Limb (tissue), 2 donors: Measurements from ENCODE around the gene PDGFRA.

Experiments
- DNase-seq, 2 donors: peaks; one replicate each; pipeline ENCODE4 v3.0.0-alpha.2; 2016; ENCODE audit errors: extremely low spot score in 2 of 2

PDGFRA gene

GRCh38 chr4:54228961-54229501 is at the start of gene PDGFRA:
Gene PDGFRA (plus strand): TSS chr4:54229293. CDS start chr4:54258769, 29,476 bp downstream.
- peak; percentile 85 to 90 for DNase-seq

DNA sequence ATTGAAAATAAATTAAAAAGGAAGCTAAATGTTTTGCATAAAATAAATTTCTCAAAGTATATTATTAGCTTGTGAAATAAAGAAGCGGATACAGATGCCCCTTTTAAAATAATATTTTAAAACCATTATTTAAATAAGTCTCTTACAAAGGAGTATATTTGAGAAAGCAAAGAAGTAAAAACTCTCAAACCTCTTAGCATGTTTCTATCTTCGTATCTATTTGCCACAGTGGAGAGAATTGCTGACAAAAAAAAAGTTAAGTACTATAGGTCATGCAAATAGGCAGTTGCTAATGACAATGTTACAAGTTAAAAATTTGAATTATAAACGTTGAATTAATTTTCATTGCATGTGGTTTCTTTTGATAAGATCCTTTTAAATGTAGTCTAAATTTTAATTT is 44.5 kb upstream of the PDGFRA start:
- no peak for DNase-seq

GRCh38 chr4:54185044-54185780 is 43.9 kb upstream of the PDGFRA start:
- no peak for DNase-seq

- DNase-seq = no peak
Measured at GRCh38 chr4:54185866-54186265, 43.2 kb upstream of the PDGFRA start.

GRCh38 chr4:54186371-54186770 is 42.7 kb upstream of the PDGFRA start:
- no peak for DNase-seq

DNA sequence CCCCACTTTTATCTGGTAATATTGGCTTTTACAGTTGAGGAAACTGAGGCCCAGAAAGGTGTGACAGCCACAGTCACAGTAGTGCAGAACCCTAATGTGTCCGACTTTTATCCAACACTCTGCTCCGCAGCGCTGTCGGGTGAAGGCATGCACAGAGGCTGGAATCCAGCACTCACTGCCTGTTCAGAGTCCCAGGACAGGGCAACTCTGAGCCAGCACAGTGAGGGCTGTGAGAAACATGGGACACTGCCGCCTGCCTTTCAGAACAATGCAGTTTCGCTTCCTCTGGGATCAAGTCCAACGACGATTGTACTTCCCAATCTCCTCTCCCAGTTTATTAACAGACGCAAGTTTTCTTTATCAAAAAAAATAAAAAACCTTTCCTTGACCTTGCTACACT is 41.9 kb upstream of the PDGFRA start:
- no peak for DNase-seq

- DNase-seq = peak in 1 of 2 donors; percentile 8
Measured at GRCh38 chr4:54189140-54189539, 40.0 kb upstream of the PDGFRA start.

GRCh38 chr4:54192811-54193210 is 36.3 kb upstream of the PDGFRA start:
- DNase-seq = no peak

DNA sequence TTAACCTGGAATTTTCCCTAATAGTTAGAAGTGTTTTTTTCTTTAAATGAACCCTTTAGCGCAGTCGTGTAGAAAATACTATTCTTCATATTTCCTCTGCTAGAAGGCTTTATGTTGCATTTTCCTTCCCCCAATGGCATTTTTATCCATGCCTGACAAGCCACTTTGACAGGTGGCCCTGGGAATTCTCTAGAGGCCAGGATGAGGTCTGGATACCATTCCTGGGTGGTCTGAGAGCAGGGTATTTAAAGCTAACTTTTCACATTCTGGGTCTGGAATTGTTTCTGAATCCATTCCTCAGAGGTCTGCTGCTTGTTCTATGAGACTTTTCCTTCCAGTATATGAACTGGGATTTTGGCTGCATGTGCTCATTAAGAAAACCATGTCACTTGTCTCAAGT is 31.2 kb upstream of the PDGFRA start:
- peak in 1 of 2 donors; percentile 3 for DNase-seq

GRCh38 chr4:54199919-54200318 is 29.2 kb upstream of the PDGFRA start:
- no peak for DNase-seq

DNA sequence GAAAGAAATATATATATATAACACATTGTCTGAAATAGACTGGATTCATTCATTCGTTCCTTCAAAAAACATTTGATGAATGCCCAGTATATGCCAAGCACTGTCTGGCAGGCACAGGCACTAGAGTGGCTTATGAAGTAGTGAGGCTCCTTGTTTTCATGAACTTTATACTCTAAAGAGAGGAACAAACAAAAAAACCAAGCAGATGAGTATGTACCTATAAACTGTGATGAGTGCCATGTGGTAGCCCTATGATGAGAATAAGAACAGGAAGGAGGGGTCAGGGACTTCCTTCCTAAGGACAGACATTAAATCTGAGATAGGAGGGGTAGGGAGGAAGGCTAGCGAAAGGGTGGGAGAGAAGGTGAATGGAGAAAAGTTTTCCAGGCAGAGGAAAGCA is 19.5 kb upstream of the PDGFRA start:
- no peak for DNase-seq

DNA sequence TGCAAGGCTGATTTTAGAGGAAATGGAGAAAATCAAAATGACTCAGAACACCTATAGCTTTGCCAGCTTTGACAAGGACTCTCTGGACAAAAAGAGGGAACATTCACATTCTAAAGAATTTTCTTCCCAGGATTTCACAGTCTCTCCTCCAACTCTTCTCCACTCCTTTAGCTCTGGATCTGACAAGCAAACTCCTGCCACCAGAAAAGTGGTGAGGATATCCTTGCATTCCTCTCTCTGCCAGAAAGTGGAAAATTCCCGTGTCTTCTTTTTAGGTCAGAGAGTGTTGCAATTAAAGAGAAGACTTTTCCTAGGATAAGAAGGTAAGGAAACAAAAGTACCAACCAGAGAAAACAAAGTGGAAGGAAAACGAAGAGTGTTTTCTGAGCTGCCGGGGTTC is 16.1 kb upstream of the PDGFRA start:
- no peak for DNase-seq

DNA sequence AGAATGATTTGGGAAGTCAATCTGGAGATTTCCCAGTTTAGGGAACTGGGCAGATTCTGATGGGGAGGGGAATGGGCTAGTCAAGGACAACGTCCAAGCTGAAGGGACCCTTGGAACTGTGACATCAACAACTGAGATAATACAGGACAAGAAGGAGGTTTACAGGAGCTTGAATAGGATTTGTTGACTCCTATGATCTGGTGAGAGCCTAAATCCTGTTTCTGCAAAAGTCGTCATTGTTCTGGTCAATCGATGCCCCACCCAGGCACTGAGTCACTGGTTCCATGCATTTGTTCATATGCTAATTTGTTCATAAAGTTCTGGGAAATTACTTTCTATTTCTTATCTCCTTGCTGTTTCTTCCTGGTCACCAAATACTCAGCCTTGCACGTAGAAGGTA is 15.3 kb upstream of the PDGFRA start:
- DNase-seq = no peak

GRCh38 chr4:54215379-54216077 is 13.6 kb upstream of the PDGFRA start:
- DNase-seq = no peak

GRCh38 chr4:54217642-54218495 is 11.2 kb upstream of the PDGFRA start:
- DNase-seq = peak; percentile 87 to 94

DNA sequence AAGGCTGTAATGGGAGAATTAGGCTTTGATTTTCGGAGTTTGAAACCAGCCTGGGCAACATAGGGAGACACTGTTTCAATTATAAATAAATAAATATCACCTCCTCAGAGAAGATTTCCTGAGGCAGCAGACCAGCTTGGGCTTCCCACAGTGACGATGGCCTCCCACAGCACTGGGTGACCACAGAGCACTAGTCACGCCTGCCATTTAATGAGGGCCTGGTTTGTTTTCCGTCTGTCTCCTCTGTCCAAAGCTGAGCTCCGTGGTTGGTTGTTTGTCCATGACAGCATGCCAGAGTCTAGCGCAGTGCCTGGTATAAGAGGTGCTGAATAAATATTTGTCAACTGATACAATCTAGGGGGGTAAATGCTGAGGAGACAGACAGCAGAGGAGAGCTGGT is 10.4 kb upstream of the PDGFRA start:
- DNase-seq = no peak

GRCh38 chr4:54224996-54225597 is 4.0 kb upstream of the PDGFRA start:
- peak; percentile 45 to 49 for DNase-seq

- DNase-seq = peak; percentile 44 to 52
Measured at GRCh38 chr4:54225598-54226403, 3.3 kb upstream of the PDGFRA start.

GRCh38 chr4:54226404-54227255 is 2.5 kb upstream of the PDGFRA start:
- DNase-seq = peak; percentile 48 to 77
